GM18520 (cell line): ENCODE measurements around the gene RNU7-1.

Experiments
- ATAC-seq: cut with Tn5 transposase; IDR thresholded peaks from one replicate; pipeline ENCODE4 v1.9.1; 2021; ENCODE audit not compliant: unreplicated experiment

Gene RNU7-1

GRCh38 chr12:6952121-6952862 is 8.7 kb downstream of the RNU7-1 start:
- ATAC-seq, result no peak

GRCh38 chr12:6952863-6953441 is 9.3 kb downstream of the RNU7-1 start:
- ATAC-seq, result no peak

GRCh38 chr12:6953442-6954315 is 10.1 kb downstream of the RNU7-1 start:
- ATAC-seq, result peak; percentile 29

- no peak for ATAC-seq
These were observed 10.9 kb downstream of the RNU7-1 start for GRCh38 chr12:6954316-6955107.

GRCh38 chr12:6955108-6956020 is 11.7 kb downstream of the RNU7-1 start:
- ATAC-seq, result no peak

- ATAC-seq, result no peak
These were observed 12.6 kb downstream of the RNU7-1 start for GRCh38 chr12:6956021-6956727.

- no peak for ATAC-seq
These were observed 13.6 kb downstream of the RNU7-1 start for GRCh38 chr12:6957151-6957701.

GRCh38 chr12:6957741-6958608 is 14.4 kb downstream of the RNU7-1 start:
- ATAC-seq, result no peak

- no peak for ATAC-seq
These were observed 15.0 kb downstream of the RNU7-1 start for GRCh38 chr12:6958609-6959057.

GRCh38 chr12:6959058-6959804 is 15.6 kb downstream of the RNU7-1 start:
- ATAC-seq, result peak; percentile 33

- no peak for ATAC-seq
These were observed 16.4 kb downstream of the RNU7-1 start for GRCh38 chr12:6959805-6960592.

- peak; percentile 26 for ATAC-seq
These were observed 17.1 kb downstream of the RNU7-1 start for GRCh38 chr12:6960593-6961277.

GRCh38 chr12:6961278-6961694 is 17.7 kb downstream of the RNU7-1 start:
- peak; percentile 17 for ATAC-seq

- ATAC-seq, result peak; percentile 9
These were observed 18.2 kb downstream of the RNU7-1 start for GRCh38 chr12:6961695-6962284.

- ATAC-seq, result no peak
These were observed 18.8 kb downstream of the RNU7-1 start for GRCh38 chr12:6962285-6963015.
